OCI-LY3 (cell line): Measurements from ENCODE around the gene CORT.

Experiments
- H2AFZ ChIP-seq: fragments of 200-600, 300-600 bp; shearing (Covaris generic); 2 replicates; pipeline ENCODE4 v1.6.0; 2014; ENCODE audit warnings: antibody characterized with exemption, low read depth, low read length
- H3K27ac ChIP-seq: fragments of 200-600, 300-600 bp; sonication (generic); 2 replicates; pipeline ENCODE4 v1.5.1; 2014; ENCODE audit warnings: mild to moderate bottlenecking, low read length, moderate library complexity, mixed read lengths
- H3K27me3 ChIP-seq: fragments of 200-600, 300-600 bp; sonication (generic); 2 replicates; pipeline ENCODE4 v1.6.1; 2014; ENCODE audit warnings: low read depth, low read length, mixed read lengths
- H3K36me3 ChIP-seq: fragments of 200-600, 300-600 bp; sonication (generic); replicated peaks from 2 replicates; pipeline ENCODE3; 2014; ENCODE audit warnings: low read depth, low read length, mixed read lengths
- H3K4me1 ChIP-seq: fragments of 300-600, 200-600 bp; sonication (generic); 2 replicates; pipeline ENCODE4 v1.6.1; 2014; ENCODE audit warnings: low read length, mixed read lengths
- H3K4me2 ChIP-seq: fragments of 200-600, 300-600 bp; sonication (generic); 2 replicates; pipeline ENCODE4 v1.6.1; 2014; ENCODE audit warnings: low read length, mixed read lengths
- H3K4me3 ChIP-seq: fragments of 300-600, 200-600 bp; sonication (generic); 2 replicates; pipeline ENCODE4 v1.5.1; 2014; ENCODE audit warnings: antibody characterized with exemption, mild to moderate bottlenecking, low read length, moderate library complexity
- H3K79me2 ChIP-seq: fragments of 300-600, 200-600 bp; shearing (Covaris generic); 2 replicates; pipeline ENCODE4 v1.6.1; 2014; ENCODE audit warnings: mild to moderate bottlenecking, low read length, mixed read lengths
- H3K9ac ChIP-seq: fragments of 300-600, 200-600 bp; shearing (Covaris generic); 2 replicates; pipeline ENCODE4 v1.6.0; 2014; ENCODE audit warnings: mild to moderate bottlenecking, low read length, moderate library complexity
- H3K9me3 ChIP-seq: fragments of 200-600, 300-600 bp; shearing (Covaris generic); 2 replicates; pipeline ENCODE4 v1.6.1; 2014; ENCODE audit warnings: low read length, mixed read lengths; ENCODE audit not compliant: insufficient read depth
- H4K20me1 ChIP-seq: fragments of 200-600, 300-600 bp; sonication (generic); 2 replicates; pipeline ENCODE4 v1.6.1; 2016; ENCODE audit warnings: low read length, mixed read lengths; ENCODE audit not compliant: insufficient read depth
- CTCF ChIP-seq: fragments of 200-600, 300-600 bp; sonication (generic); IDR thresholded peaks from 2 replicates; pipeline ENCODE4 v1.5.1; 2014; ENCODE audit warnings: antibody characterized with exemption, low read length, low read depth
- EZH2phosphoT487 ChIP-seq: fragments of 200-600 bp; shearing (Covaris generic); IDR thresholded peaks from 2 replicates; pipeline ENCODE4 v1.6.1; 2018; ENCODE audit warnings: antibody characterized with exemption, mixed run types, low read depth

CORT gene

GRCh38 chr1:10495475-10495817 is 45.6 kb downstream of the CORT start:
- H3K4me3 ChIP-seq = peak overlapping the region; percentile 83
- peak overlapping the region; percentile 100 for H3K4me2 ChIP-seq
- H3K9me3 ChIP-seq = no peaks in the 10 kb centered on the region
- no peak overlapping the region for H3K9ac ChIP-seq
- H3K27me3 ChIP-seq = no peaks in the 10 kb centered on the region
- H3K79me2 ChIP-seq = peaks cover 8% of the 10 kb centered on the region
- peaks cover 17% of the 10 kb centered on the region for H4K20me1 ChIP-seq
- peak overlapping the region; percentile 70 for H3K27ac ChIP-seq
- peaks cover 4% of the 10 kb centered on the region for H3K36me3 ChIP-seq
- H2AFZ ChIP-seq = no peak overlapping the region
- H3K4me1 ChIP-seq = peaks cover 19% of the 10 kb centered on the region
- TF ChIP-seq EZH2phosphoT487 (no peak), CTCF (no peak)

- peak overlapping the region; percentile 100 for H3K4me2 ChIP-seq
- peaks cover 19% of the 10 kb centered on the region for H3K4me1 ChIP-seq
- H3K27me3 ChIP-seq = no peaks in the 10 kb centered on the region
- no peak overlapping the region for H3K27ac ChIP-seq
- no peak for TF ChIP-seq EZH2phosphoT487
- no peak for TF ChIP-seq CTCF
- H3K36me3 ChIP-seq = peaks cover 4% of the 10 kb centered on the region
- no peaks in the 10 kb centered on the region for H3K9me3 ChIP-seq
- H3K4me3 ChIP-seq = peak overlapping the region; percentile 83; the same call in 1 of the 2 replicates
- peaks cover 17% of the 10 kb centered on the region for H4K20me1 ChIP-seq
- peaks cover 8% of the 10 kb centered on the region for H3K79me2 ChIP-seq
- no peak overlapping the region for H3K9ac ChIP-seq
- no peak overlapping the region for H2AFZ ChIP-seq
These were observed 46.1 kb downstream of the CORT start for GRCh38 chr1:10495952-10496351.

- TF ChIP-seq CTCF (no peak), EZH2phosphoT487 (no peak)
- Histone ChIP-seq H3K9me3 (no peaks in the 10 kb centered on the region), H3K27ac (no peak overlapping the region), H3K4me1 (peaks cover 19% of the 10 kb centered on the region), H3K4me3 (no peak overlapping the region), H3K79me2 (peaks cover 8% of the 10 kb centered on the region), H2AFZ (no peak overlapping the region), H3K9ac (no peak overlapping the region), H3K36me3 (peaks cover 4% of the 10 kb centered on the region), H3K4me2 (no peak overlapping the region), H4K20me1 (peaks cover 17% of the 10 kb centered on the region), H3K27me3 (no peaks in the 10 kb centered on the region)
These were observed 47.3 kb downstream of the CORT start for GRCh38 chr1:10497109-10497508.

GRCh38 chr1:10498231-10498630 is 48.4 kb downstream of the CORT start:
- TF ChIP-seq EZH2phosphoT487 (no peak), CTCF (no peak)
- no peak overlapping the region for H3K9ac ChIP-seq
- H3K9me3 ChIP-seq = no peaks in the 10 kb centered on the region
- peaks cover 19% of the 10 kb centered on the region for H3K4me1 ChIP-seq
- peaks cover 8% of the 10 kb centered on the region for H3K79me2 ChIP-seq
- H2AFZ ChIP-seq = no peak overlapping the region
- no peak overlapping the region for H3K4me2 ChIP-seq
- no peak overlapping the region for H3K4me3 ChIP-seq
- H3K27ac ChIP-seq = no peak overlapping the region
- peaks cover 4% of the 10 kb centered on the region for H3K36me3 ChIP-seq
- no peaks in the 10 kb centered on the region for H3K27me3 ChIP-seq
- peaks cover 17% of the 10 kb centered on the region for H4K20me1 ChIP-seq
